Activated T-helper 2 cell treated with anti-CD3 and anti-CD28 coated beads, Interferon-gamma antibody, Interleukin-2, Interleukin-4, amounts not matched to agents 10 μg/mL and 5 μg/mL and 100 μg/mL, durations not matched to agents 14 hours and 24 hours and 36 hours (primary cell): Measurements from ENCODE around the gene NKTR. TPM values are rescaled to one million over a fixed set of nuclear protein-coding genes. Genes with fewer than 3 reads are reported as not detected.

Experiments
- DNase-seq: peaks from one replicate; pipeline ENCODE4 v3.0.0; 2021; ENCODE audit warnings: low spot score
- H3K27ac Mint-ChIP-seq: one replicate; pipeline ENCODE4 v1.8.0; 2021; ENCODE audit warnings: mixed read lengths
- H3K27me3 Mint-ChIP-seq: one replicate; pipeline ENCODE4 v1.8.0; 2021; ENCODE audit warnings: low read depth, mixed read lengths
- H3K36me3 Mint-ChIP-seq: one replicate; pipeline ENCODE4 v1.8.0; 2021; ENCODE audit warnings: low read depth, mixed read lengths
- H3K4me1 Mint-ChIP-seq: one replicate; pipeline ENCODE4 v1.8.0; 2021; ENCODE audit warnings: low read depth, mixed read lengths
- H3K4me3 Mint-ChIP-seq: one replicate; pipeline ENCODE4 v1.8.0; 2021; ENCODE audit warnings: low read depth, mild to moderate bottlenecking, moderate library complexity, mixed read lengths
- H3K9me3 Mint-ChIP-seq: one replicate; pipeline ENCODE4 v1.8.0; 2021; ENCODE audit warnings: mixed read lengths
- intact Hi-C: fragments of 100-400 bp; cut with micrococcal nuclease; formaldehyde crosslinking; loops from one replicate; pipeline ENCODE4 v1.15.1; 2023
- total RNA-seq: library from RNA; stranded (reverse); gene quantifications from 2 replicates; pipeline ENCODE4 v1.2.3, GENCODE V29; 2022

NKTR gene
- total RNA-seq, 1 donor from 2014 or later = 76.6 TPM

- Mint-ChIP-seq H3K4me3 (no peak overlapping the region), H3K27ac (no peak overlapping the region), H3K27me3 (no peaks in the 10 kb centered on the region), H3K4me1 (peaks cover 37% of the 10 kb centered on the region), H3K36me3 (peaks cover 56% of the 10 kb centered on the region), H3K9me3 (peaks cover 6% of the 10 kb centered on the region)
- no peak for DNase-seq
- intact Hi-C loops = no loop called here
These were observed 2.5 kb downstream of the NKTR start for GRCh38 chr3:42602961-42603360.

- H3K9me3 Mint-ChIP-seq = peaks cover 6% of the 10 kb centered on the region
- no peak overlapping the region for H3K27ac Mint-ChIP-seq
- no peak for DNase-seq
- H3K4me1 Mint-ChIP-seq = peaks cover 43% of the 10 kb centered on the region
- H3K27me3 Mint-ChIP-seq = no peaks in the 10 kb centered on the region
- H3K36me3 Mint-ChIP-seq = peaks cover 68% of the 10 kb centered on the region
- no peak overlapping the region for H3K4me3 Mint-ChIP-seq
- intact Hi-C loops = no loop called here
These were observed 5.2 kb downstream of the NKTR start for GRCh38 chr3:42605546-42606173.

GRCh38 chr3:42608581-42608980 is 8.1 kb downstream of the NKTR start:
- peaks cover 64% of the 10 kb centered on the region for H3K36me3 Mint-ChIP-seq
- no peak overlapping the region for H3K27ac Mint-ChIP-seq
- peaks cover 6% of the 10 kb centered on the region for H3K9me3 Mint-ChIP-seq
- peaks cover 52% of the 10 kb centered on the region for H3K4me1 Mint-ChIP-seq
- no peak overlapping the region for H3K4me3 Mint-ChIP-seq
- no peaks in the 10 kb centered on the region for H3K27me3 Mint-ChIP-seq
- DNase-seq = no peak
- intact Hi-C loops = no loop called here

- no peak overlapping the region for H3K4me3 Mint-ChIP-seq
- peaks cover 45% of the 10 kb centered on the region for H3K36me3 Mint-ChIP-seq
- H3K9me3 Mint-ChIP-seq = no peaks in the 10 kb centered on the region
- intact Hi-C loops = no loop called here
- DNase-seq = no peak
- peaks cover 45% of the 10 kb centered on the region for H3K4me1 Mint-ChIP-seq
- no peaks in the 10 kb centered on the region for H3K27me3 Mint-ChIP-seq
- H3K27ac Mint-ChIP-seq = no peak overlapping the region
These were observed 10.5 kb downstream of the NKTR start for GRCh38 chr3:42610976-42611375.

GRCh38 chr3:42612217-42612616 is 11.7 kb downstream of the NKTR start:
- Mint-ChIP-seq H3K36me3 (peaks cover 45% of the 10 kb centered on the region), H3K4me1 (peaks cover 46% of the 10 kb centered on the region), H3K27ac (no peak overlapping the region), H3K27me3 (no peaks in the 10 kb centered on the region), H3K4me3 (no peak overlapping the region), H3K9me3 (no peaks in the 10 kb centered on the region)
- DNase-seq = no peak
- intact Hi-C loops = no loop called here

- H3K36me3 Mint-ChIP-seq = peaks cover 42% of the 10 kb centered on the region
- no peak overlapping the region for H3K4me3 Mint-ChIP-seq
- no peaks in the 10 kb centered on the region for H3K27me3 Mint-ChIP-seq
- no peaks in the 10 kb centered on the region for H3K9me3 Mint-ChIP-seq
- no peak overlapping the region for H3K27ac Mint-ChIP-seq
- intact Hi-C loops = no loop called here
- DNase-seq = no peak
- H3K4me1 Mint-ChIP-seq = peaks cover 44% of the 10 kb centered on the region
These were observed 12.4 kb downstream of the NKTR start for GRCh38 chr3:42612928-42613327.

- no peak overlapping the region for H3K4me3 Mint-ChIP-seq
- peaks cover 40% of the 10 kb centered on the region for H3K36me3 Mint-ChIP-seq
- H3K4me1 Mint-ChIP-seq = peaks cover 44% of the 10 kb centered on the region
- no peaks in the 10 kb centered on the region for H3K27me3 Mint-ChIP-seq
- no peak for DNase-seq
- peak overlapping the region; percentile 0 for H3K27ac Mint-ChIP-seq
- no peaks in the 10 kb centered on the region for H3K9me3 Mint-ChIP-seq
- intact Hi-C loops = no loop called here
These were observed 13.0 kb downstream of the NKTR start for GRCh38 chr3:42613462-42613861.

GRCh38 chr3:42631620-42632019 is 31.1 kb downstream of the NKTR start:
- Mint-ChIP-seq H3K4me1 (peaks cover 21% of the 10 kb centered on the region), H3K9me3 (no peaks in the 10 kb centered on the region), H3K36me3 (peaks cover 61% of the 10 kb centered on the region), H3K27me3 (no peaks in the 10 kb centered on the region), H3K27ac (no peak overlapping the region), H3K4me3 (no peak overlapping the region)
- intact Hi-C loops = no loop called here
- DNase-seq = no peak

- Mint-ChIP-seq H3K4me1 (peaks cover 20% of the 10 kb centered on the region), H3K4me3 (no peak overlapping the region), H3K27me3 (no peaks in the 10 kb centered on the region), H3K36me3 (peaks cover 59% of the 10 kb centered on the region), H3K9me3 (no peaks in the 10 kb centered on the region), H3K27ac (no peak overlapping the region)
- DNase-seq = no peak
- intact Hi-C loops = no loop called here
These were observed 31.7 kb downstream of the NKTR start for GRCh38 chr3:42632146-42632545.

GRCh38 chr3:42633544-42633943 is 33.1 kb downstream of the NKTR start:
- H3K36me3 Mint-ChIP-seq = peaks cover 56% of the 10 kb centered on the region
- intact Hi-C loops = no loop called here
- peaks cover 17% of the 10 kb centered on the region for H3K4me1 Mint-ChIP-seq
- H3K27me3 Mint-ChIP-seq = no peaks in the 10 kb centered on the region
- H3K27ac Mint-ChIP-seq = no peak overlapping the region
- no peak for DNase-seq
- H3K4me3 Mint-ChIP-seq = no peak overlapping the region
- H3K9me3 Mint-ChIP-seq = no peaks in the 10 kb centered on the region

GRCh38 chr3:42635111-42635510 is 34.6 kb downstream of the NKTR start:
- Mint-ChIP-seq H3K27ac (no peak overlapping the region), H3K4me3 (no peak overlapping the region), H3K9me3 (no peaks in the 10 kb centered on the region), H3K36me3 (peaks cover 48% of the 10 kb centered on the region), H3K4me1 (peaks cover 11% of the 10 kb centered on the region), H3K27me3 (no peaks in the 10 kb centered on the region)
- DNase-seq = no peak
- intact Hi-C loops = loop anchor here (5.0 kb wide), 1 partner anchor 133 kb away; the partner anchor contains the start of gene VIPR1

GRCh38 chr3:42637001-42637400 is 36.5 kb downstream of the NKTR start:
- peaks cover 16% of the 10 kb centered on the region for H3K4me1 Mint-ChIP-seq

GRCh38 chr3:42638339-42638842 is 37.9 kb downstream of the NKTR start:
- peak; percentile 50 for DNase-seq
- Mint-ChIP-seq H3K36me3 (peaks cover 47% of the 10 kb centered on the region), H3K4me3 (no peak overlapping the region), H3K27me3 (no peaks in the 10 kb centered on the region), H3K27ac (no peak overlapping the region), H3K9me3 (no peaks in the 10 kb centered on the region), H3K4me1 (peaks cover 14% of the 10 kb centered on the region)
- intact Hi-C loops = loop anchor here (1.0 to 5.0 kb wide), 6 partner anchors 38 to 243 kb away; partner anchors contain the start of genes CCDC13, KLHL40, NKTR and VIPR1

More at GRCh38 chr3:42637001-42637400, 36.5 kb downstream of the NKTR start:
- Mint-ChIP-seq H3K4me3 (no peak overlapping the region), H3K27ac (no peak overlapping the region), H3K27me3 (no peaks in the 10 kb centered on the region), H3K36me3 (peaks cover 42% of the 10 kb centered on the region), H3K9me3 (no peaks in the 10 kb centered on the region)
- intact Hi-C loops = loop anchor here (5.0 kb wide), 1 partner anchor 135 kb away; the partner anchor contains the start of gene VIPR1
- no peak for DNase-seq
